ENCODE data around the gene P4HA3.

P4HA3 gene

GRCh38 chr11:74288911-74289310, 22.5 kb downstream of the P4HA3 start:
- Histone ChIP-seq H3K9ac (ENCODE audit: low read depth, low read length) (no peak overlapping the region), H3K4me1 (ENCODE audit: insufficient read depth, low read length) (no peaks in the 10 kb centered on the region), H3K9me3 (ENCODE audit: control insufficient read depth, insufficient read depth, low read length) (no peaks in the 10 kb centered on the region), H3K36me3 (ENCODE audit: insufficient read depth, low read length) (no peaks in the 10 kb centered on the region)

DNA sequence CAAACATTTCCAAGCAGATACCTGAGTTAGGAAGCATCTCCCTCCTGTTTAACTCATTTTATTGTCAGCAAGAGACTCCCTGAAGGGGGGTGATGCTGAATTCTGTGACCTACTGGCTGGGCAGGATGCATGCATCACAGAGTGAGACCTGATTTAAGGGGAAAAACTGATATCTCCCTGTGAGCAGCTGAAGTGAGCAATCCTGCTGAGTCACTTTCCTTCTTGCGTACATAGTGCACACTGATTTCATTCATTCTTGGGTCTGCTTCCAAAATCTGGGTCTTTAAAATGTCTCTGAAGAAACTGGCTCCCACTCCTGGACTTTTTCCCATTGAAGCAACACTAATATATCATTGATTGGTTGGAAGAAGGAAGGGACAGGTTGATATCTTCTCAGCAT, 23.3 kb downstream of the P4HA3 start:
- H3K9me3 ChIP-seq (ENCODE audit: control insufficient read depth, insufficient read depth, low read length), result no peaks in the 10 kb centered on the region
- H3K36me3 ChIP-seq (ENCODE audit: insufficient read depth, low read length), result no peaks in the 10 kb centered on the region
- no peak overlapping the region; the same call in 1 of the 2 replicates for H3K9ac ChIP-seq (ENCODE audit: low read depth, low read length)
- no peaks in the 10 kb centered on the region for H3K4me1 ChIP-seq (ENCODE audit: insufficient read depth, low read length)

DNA sequence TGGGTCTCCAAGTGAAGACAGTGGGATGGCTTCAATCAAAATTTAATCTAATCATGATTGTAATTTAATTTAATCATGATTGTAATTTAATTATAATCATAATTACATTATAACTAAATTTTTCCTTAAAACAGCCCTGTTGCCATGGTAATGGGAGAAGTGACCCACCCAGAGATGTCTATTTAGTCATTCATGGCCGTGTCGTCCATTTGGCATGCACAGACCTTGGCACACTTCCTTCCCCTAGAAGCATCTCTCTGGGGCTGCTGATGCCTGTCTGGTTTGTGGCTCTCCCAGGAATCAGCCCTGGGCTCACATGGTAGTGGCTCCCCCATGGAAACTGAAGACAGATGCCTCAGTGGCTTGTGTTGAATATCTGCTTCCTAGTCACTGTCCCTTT, 27.0 kb downstream of the P4HA3 start:
- Histone ChIP-seq H3K9ac (ENCODE audit: low read depth, low read length) (no peak overlapping the region), H3K4me1 (ENCODE audit: insufficient read depth, low read length) (no peaks in the 10 kb centered on the region), H3K36me3 (ENCODE audit: insufficient read depth, low read length) (no peaks in the 10 kb centered on the region), H3K9me3 (ENCODE audit: control insufficient read depth, insufficient read depth, low read length) (no peaks in the 10 kb centered on the region)

- Histone ChIP-seq H3K9me3 (ENCODE audit: control insufficient read depth, insufficient read depth, low read length) (no peaks in the 10 kb centered on the region), H3K9ac (ENCODE audit: low read depth, low read length) (no peak overlapping the region), H3K36me3 (ENCODE audit: insufficient read depth, low read length) (no peaks in the 10 kb centered on the region), H3K4me1 (ENCODE audit: insufficient read depth, low read length) (no peaks in the 10 kb centered on the region)
Observed at GRCh38 chr11:74283580-74284180, 27.8 kb downstream of the P4HA3 start.

- no peaks in the 10 kb centered on the region for H3K4me1 ChIP-seq (ENCODE audit: insufficient read depth, low read length)
- H3K36me3 ChIP-seq (ENCODE audit: insufficient read depth, low read length), result no peaks in the 10 kb centered on the region
- no peaks in the 10 kb centered on the region for H3K9me3 ChIP-seq (ENCODE audit: control insufficient read depth, insufficient read depth, low read length)
- H3K9ac ChIP-seq (ENCODE audit: low read depth, low read length), result no peak overlapping the region
Observed at GRCh38 chr11:74282914-74283371, 28.5 kb downstream of the P4HA3 start.

DNA sequence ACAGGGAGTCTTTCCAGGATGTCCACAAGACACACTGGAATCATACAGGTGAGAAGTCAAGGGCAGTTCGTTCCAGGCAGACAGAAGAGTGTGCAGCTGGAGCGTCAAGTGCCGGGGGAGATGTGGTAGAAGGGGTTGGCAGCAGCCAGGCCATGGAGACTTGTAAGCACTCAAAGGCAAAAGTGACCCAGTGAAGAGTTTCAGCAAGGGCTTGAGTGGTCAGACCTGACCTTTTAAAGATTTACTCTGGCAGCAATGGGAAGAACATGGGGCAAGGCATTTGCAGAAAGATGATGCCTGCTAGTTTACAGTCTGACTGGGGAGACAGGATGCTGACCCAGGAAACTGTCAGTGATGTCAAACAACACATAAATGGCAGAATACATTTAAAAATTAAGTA, 29.0 kb downstream of the P4HA3 start:
- no peaks in the 10 kb centered on the region for H3K9me3 ChIP-seq (ENCODE audit: control insufficient read depth, insufficient read depth, low read length)
- no peak overlapping the region for H3K9ac ChIP-seq (ENCODE audit: low read depth, low read length)
- H3K36me3 ChIP-seq (ENCODE audit: insufficient read depth, low read length), result no peaks in the 10 kb centered on the region
- H3K4me1 ChIP-seq (ENCODE audit: insufficient read depth, low read length), result no peaks in the 10 kb centered on the region

- Histone ChIP-seq H3K4me1 (ENCODE audit: insufficient read depth, low read length) (no peaks in the 10 kb centered on the region), H3K36me3 (ENCODE audit: insufficient read depth, low read length) (no peaks in the 10 kb centered on the region), H3K9ac (ENCODE audit: low read depth, low read length) (no peak overlapping the region), H3K9me3 (ENCODE audit: control insufficient read depth, insufficient read depth, low read length) (no peaks in the 10 kb centered on the region)
Observed at GRCh38 chr11:74280494-74280893, 30.9 kb downstream of the P4HA3 start.

DNA sequence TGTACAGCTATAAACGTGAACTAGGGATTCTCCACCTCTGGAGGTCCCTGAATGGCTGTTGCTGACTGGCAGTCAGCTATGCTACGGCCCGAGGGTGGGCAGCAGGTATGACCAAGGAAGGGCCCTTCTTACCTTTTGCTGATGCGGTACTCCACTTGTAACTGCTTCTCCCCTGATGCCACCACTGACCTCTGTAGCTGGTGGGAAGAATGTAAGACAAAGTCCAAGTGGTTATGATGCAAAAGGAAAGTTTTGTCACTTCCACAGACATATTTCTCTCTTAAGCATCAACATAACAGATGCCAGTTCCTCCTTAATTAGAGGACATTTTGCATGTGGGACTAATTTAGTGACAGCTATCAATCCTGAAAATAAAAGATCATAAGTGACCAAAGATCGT, 32.2 kb downstream of the P4HA3 start:
- Histone ChIP-seq H3K36me3 (ENCODE audit: insufficient read depth, low read length) (no peaks in the 10 kb centered on the region), H3K4me1 (ENCODE audit: insufficient read depth, low read length) (no peaks in the 10 kb centered on the region), H3K9me3 (ENCODE audit: control insufficient read depth, insufficient read depth, low read length) (no peaks in the 10 kb centered on the region), H3K9ac (ENCODE audit: low read depth, low read length) (no peak overlapping the region)

DNA sequence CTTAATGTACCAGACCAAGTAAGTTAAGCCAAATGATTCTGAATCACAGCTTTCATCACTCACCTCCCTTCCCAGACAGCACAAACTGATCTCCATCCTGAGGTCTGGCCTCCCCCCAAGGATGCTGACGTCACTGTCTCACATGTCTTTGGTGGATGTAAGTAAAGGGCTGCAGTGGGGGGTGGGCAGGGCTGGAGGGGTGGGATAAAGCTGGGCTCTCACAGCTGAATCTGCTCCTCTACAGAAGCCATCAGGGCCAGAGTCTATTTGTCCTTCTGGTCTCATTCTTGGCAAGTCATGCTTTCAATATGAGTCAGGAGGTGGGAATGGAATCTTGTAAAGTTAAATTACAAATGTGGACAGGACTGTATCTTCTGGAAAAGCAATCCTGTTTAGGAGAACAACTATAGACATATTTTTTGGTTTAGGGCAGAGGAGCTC, 32.7 kb downstream of the P4HA3 start:
- Histone ChIP-seq H3K9me3 (ENCODE audit: control insufficient read depth, insufficient read depth, low read length) (no peaks in the 10 kb centered on the region), H3K9ac (ENCODE audit: low read depth, low read length) (no peak overlapping the region), H3K4me1 (ENCODE audit: insufficient read depth, low read length) (no peaks in the 10 kb centered on the region), H3K36me3 (ENCODE audit: insufficient read depth, low read length) (no peaks in the 10 kb centered on the region)

GRCh38 chr11:74278103-74278502, 33.3 kb downstream of the P4HA3 start:
- Histone ChIP-seq H3K9me3 (ENCODE audit: control insufficient read depth, insufficient read depth, low read length) (no peaks in the 10 kb centered on the region), H3K9ac (ENCODE audit: low read depth, low read length) (no peak overlapping the region), H3K4me1 (ENCODE audit: insufficient read depth, low read length) (no peaks in the 10 kb centered on the region), H3K36me3 (ENCODE audit: insufficient read depth, low read length) (no peaks in the 10 kb centered on the region)

DNA sequence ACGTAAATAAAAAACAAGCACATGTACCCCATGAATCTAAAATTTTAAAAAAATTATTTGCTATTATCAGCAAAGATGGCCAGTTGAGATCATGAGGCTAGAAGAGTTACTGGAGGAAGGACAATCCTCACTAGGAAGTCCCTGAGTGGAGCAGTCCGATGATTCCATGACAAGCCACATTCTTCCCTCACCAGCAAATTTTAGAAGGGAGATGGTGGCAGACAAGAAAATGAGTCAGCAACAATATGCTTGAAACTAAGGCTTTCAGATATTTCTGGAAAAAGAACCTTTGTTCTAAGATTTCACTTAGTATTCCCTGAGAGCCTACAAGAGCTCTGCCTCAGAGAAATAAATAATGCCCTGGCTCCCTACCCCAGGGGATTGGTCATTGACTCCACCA, 34.9 kb downstream of the P4HA3 start:
- Histone ChIP-seq H3K4me1 (ENCODE audit: insufficient read depth, low read length) (no peaks in the 10 kb centered on the region), H3K9me3 (ENCODE audit: control insufficient read depth, insufficient read depth, low read length) (no peaks in the 10 kb centered on the region), H3K9ac (ENCODE audit: low read depth, low read length) (no peak overlapping the region), H3K36me3 (ENCODE audit: insufficient read depth, low read length) (no peaks in the 10 kb centered on the region)

DNA sequence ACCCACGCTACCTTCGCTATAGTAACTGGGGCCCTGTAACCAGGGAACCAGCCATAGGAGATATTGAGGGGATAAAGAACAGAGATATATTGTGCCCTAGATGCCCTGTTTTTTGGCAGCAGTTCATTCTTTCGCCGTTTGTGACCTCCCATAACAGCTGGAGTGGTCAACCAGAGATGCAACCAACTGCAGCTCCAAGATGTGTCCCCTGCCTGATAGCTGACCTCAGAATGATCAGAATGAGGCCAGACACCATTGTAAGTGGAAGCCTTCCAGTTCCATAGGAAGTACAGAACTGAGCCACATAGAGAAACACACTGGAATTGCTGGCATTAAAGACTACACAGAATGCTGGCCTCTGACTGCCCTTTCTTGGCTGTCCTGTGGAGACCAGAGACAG, 39.2 kb downstream of the P4HA3 start:
- H3K9me3 ChIP-seq (ENCODE audit: control insufficient read depth, insufficient read depth, low read length), result no peaks in the 10 kb centered on the region
- H3K4me1 ChIP-seq (ENCODE audit: insufficient read depth, low read length), result no peaks in the 10 kb centered on the region
- H3K9ac ChIP-seq (ENCODE audit: low read depth, low read length), result no peak overlapping the region
- no peaks in the 10 kb centered on the region for H3K36me3 ChIP-seq (ENCODE audit: insufficient read depth, low read length)

- Histone ChIP-seq H3K9ac (ENCODE audit: low read depth, low read length) (no peak overlapping the region), H3K9me3 (ENCODE audit: control insufficient read depth, insufficient read depth, low read length) (no peaks in the 10 kb centered on the region), H3K4me1 (ENCODE audit: insufficient read depth, low read length) (no peaks in the 10 kb centered on the region), H3K36me3 (ENCODE audit: insufficient read depth, low read length) (no peaks in the 10 kb centered on the region)
Observed at GRCh38 chr11:74269161-74269811, 42.2 kb downstream of the P4HA3 start.

DNA sequence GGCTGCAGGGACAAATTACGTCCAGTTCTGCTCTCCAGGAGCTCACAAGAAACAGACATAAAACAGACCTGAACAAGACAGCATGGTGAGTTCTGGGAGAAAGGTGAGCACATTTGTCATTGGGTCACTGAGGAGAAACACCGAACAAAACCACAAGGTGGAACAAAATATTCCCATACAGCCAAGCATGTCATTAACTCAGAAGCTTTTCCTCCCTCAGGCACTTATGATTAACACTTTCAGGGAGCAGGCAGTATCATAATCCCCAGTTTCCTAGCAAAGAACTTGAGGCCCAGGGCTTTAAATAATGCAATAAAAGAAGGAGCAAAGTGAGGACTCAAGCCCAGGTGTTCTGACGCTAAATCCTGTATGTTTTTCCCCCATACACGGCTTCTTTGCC, 43.0 kb downstream of the P4HA3 start:
- Histone ChIP-seq H3K9me3 (ENCODE audit: control insufficient read depth, insufficient read depth, low read length) (no peaks in the 10 kb centered on the region), H3K4me1 (ENCODE audit: insufficient read depth, low read length) (no peaks in the 10 kb centered on the region), H3K36me3 (ENCODE audit: insufficient read depth, low read length) (no peaks in the 10 kb centered on the region), H3K9ac (ENCODE audit: low read depth, low read length) (no peak overlapping the region)

DNA sequence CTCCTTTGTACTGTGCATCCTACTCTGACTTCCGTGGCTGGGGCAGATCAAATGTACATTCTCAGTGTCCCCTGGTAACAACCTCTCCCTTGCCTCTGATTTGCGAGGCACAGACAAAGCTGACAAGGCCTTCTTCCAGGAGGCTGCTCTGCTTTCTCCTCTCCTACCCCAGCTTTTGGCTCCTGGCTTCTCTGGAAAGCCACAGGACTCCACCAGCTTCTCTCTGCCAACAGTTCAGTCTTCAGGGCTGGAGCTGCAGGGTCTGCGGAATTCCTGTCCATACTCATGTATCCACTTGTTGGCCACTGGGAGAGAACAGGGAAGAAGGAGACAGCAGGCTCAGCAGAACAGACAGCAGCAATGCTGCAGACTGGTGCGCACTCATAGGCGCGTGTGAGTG, 44.4 kb downstream of the P4HA3 start:
- no peaks in the 10 kb centered on the region for H3K9me3 ChIP-seq (ENCODE audit: control insufficient read depth, insufficient read depth, low read length)
- H3K9ac ChIP-seq (ENCODE audit: low read depth, low read length), result no peak overlapping the region
- no peaks in the 10 kb centered on the region for H3K36me3 ChIP-seq (ENCODE audit: insufficient read depth, low read length)
- no peaks in the 10 kb centered on the region for H3K4me1 ChIP-seq (ENCODE audit: insufficient read depth, low read length)

Measured in ES-I3 (cell line).